SW 1271 (cell line): ENCODE measurements around the gene KIF26A.

ENCODE experiments used
- DNase-seq, 2 experiments: peaks; one replicate each; lab custom pipeline; 2025; lab: John Stamatoyannopoulos, UW

Gene KIF26A

GRCh38 chr14:104101651-104102281 is 36.6 kb upstream of the KIF26A start:
- DNase-seq, result no peak

- DNase-seq, result no peak
Measured at GRCh38 chr14:104102282-104102914, 36.0 kb upstream of the KIF26A start.

- DNase-seq, result no peak
Measured at GRCh38 chr14:104103061-104103445, 35.3 kb upstream of the KIF26A start.

GRCh38 chr14:104103446-104104075 is 34.8 kb upstream of the KIF26A start:
- DNase-seq, result no peak

GRCh38 chr14:104104076-104104901 is 34.1 kb upstream of the KIF26A start:
- no peak for DNase-seq

GRCh38 chr14:104105071-104105821 is 33.1 kb upstream of the KIF26A start:
- DNase-seq, result no peak

- no peak for DNase-seq
Measured at GRCh38 chr14:104105822-104106470, 32.4 kb upstream of the KIF26A start.

GRCh38 chr14:104106471-104106991 is 31.9 kb upstream of the KIF26A start:
- DNase-seq, result no peak

GRCh38 chr14:104107101-104107581 is 31.2 kb upstream of the KIF26A start:
- no peak for DNase-seq

- no peak for DNase-seq
Measured at GRCh38 chr14:104107611-104108569, 30.5 kb upstream of the KIF26A start.

- no peak for DNase-seq
Measured at GRCh38 chr14:104108570-104109541, 29.5 kb upstream of the KIF26A start.

- DNase-seq, result no peak
Measured at GRCh38 chr14:104109731-104110361, 28.5 kb upstream of the KIF26A start.

GRCh38 chr14:104110491-104111209 is 27.7 kb upstream of the KIF26A start:
- DNase-seq, result no peak

- no peak for DNase-seq
Measured at GRCh38 chr14:104111301-104112112, 26.9 kb upstream of the KIF26A start.

- no peak for DNase-seq
Measured at GRCh38 chr14:104112113-104112505, 26.3 kb upstream of the KIF26A start.
